ENCODE measurements around the gene SHB.

- TF ChIP-seq TP53 (CRISPR knock-in tag; IDR thresholded peaks at IDR 0.05), result no peak
- no peak for TF ChIP-seq CTCF (IDR thresholded peaks at IDR 0.05)
- no peak for TF ChIP-seq EP300 (IDR thresholded peaks at IDR 0.05)
- TF ChIP-seq BCL3 (IDR thresholded peaks at IDR 0.05), result no peak
- TF ChIP-seq TFCP2L1 (CRISPR knock-in tag; IDR thresholded peaks at IDR 0.05), result no peak
- TF ChIP-seq POLR2A (IDR thresholded peaks at IDR 0.05; ENCODE audit: low read length), result no peak
Observed at GRCh38 chr9:37969558-37970300, 99.3 kb downstream of the SHB start.

Measured in A549 (cell line).